SIG-M5 treated with dmso at 0.1 percent for 504 hours (cell line): ENCODE data around the gene NT5M.

Source experiments
- DNase-seq: peaks from one replicate; lab custom pipeline; 2025; ENCODE audit not compliant: unreplicated experiment; lab: John Stamatoyannopoulos, UW

NT5M gene

DNA sequence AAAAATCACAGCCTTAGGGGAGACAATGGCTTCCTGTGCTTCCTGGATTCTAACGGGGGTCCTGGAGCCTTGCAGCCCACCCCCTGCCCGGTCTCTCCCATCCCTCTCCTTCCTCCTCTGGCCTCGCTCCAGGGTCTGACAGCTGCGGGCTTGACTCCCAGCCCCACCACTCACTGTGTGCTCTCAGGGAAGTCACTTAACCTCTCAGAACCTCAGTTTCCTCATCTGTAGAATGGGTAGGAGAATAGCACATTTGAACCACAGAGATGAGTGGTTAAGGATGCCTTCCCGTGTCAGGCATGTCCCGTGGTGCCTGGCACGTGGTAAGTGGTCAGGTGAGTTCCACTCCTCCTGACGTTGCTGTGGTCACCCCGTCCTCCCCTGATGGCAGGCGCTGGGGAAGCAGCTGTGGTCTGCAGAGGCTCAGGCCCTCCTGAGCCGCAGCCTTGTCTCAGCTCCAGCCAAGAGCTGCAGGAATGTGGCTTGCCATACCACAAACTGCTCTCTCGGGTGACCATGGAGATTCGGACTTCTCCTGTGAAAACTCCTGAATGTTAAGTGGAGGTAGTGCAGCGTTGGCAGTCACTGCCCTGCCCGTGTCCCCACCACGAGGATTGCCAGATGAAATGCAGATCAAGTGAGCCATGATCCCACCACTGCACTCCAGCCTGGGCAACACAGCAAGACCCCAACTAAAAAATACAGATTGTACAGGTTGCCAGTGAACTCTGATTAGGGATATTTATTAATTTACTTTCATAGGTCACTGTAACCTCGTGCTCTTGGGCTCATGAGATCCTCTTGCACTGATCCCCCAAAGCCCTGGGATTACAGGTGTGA is 85.7 kb downstream of the NT5M start:
- no peak for DNase-seq

DNA sequence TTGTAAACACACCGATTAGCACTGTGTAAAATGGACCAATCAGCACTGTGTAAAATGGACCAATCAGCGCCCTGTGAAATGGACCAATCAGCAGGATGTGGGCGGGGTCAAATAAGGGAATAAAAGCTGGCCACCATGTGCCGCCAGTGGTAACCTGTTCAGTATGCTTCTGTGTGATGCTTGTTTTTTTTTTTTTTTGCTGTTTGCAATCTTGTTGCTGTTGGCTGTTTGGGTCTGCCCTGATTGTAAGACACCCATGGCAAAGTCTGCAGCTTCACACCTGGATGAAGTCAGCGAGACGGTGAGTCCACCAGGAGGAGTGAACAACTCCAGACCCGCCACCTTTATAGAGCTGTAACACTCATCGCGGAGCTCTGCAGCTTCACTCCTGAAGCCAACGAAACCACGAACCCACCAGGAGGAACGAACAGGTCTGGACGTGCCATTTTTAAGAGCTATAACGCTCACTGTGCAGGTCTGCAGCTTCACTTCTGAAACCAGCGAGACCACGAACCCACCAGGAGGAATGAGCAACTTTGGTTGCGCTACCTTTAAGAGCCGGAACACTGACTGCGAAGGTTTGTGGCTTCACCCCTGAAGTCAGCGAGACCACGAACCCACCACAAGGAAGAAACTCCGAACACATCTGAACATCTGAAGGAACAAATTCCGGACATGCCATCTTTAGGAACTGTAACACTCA is 88.6 kb downstream of the NT5M start:
- DNase-seq: no peak

DNA sequence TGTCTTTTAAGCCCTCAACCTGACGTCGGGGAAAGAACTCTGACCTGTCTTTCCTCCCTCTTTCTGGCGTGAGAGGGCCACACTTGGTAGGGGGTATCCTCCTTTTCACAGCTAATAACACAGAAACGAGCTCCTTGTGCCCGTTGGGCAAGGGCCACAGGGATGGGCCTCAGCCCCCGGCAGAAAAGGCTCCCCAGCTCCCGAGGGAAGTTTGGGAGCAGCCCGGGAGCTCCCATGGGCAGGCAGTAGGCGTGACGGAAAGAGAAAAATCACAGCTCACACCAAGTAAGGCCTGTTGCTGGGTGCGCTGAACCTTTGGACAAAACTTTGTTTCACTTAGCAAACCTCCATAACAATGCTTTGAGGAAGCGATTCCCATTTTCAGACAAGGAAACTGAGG is 90.8 kb downstream of the NT5M start:
- no peak for DNase-seq

DNA sequence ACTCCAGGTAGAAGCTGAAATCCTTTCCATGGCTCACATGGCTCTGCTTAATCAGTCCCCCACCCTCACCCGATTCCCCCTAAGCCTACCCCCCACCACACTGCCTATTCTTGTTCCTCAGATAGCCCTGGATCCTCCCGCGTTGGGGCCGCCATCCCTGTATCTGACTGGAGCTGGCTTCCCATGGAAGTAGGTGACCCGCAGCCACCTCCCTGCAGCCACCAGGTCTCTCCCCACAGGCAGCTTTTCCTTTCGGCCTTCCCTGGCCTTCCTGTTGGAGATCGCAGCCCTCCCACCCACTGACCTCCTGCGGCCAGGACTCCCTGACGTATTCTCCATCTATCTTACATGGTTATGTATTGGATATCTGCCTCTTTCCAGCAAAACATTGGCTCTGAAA is 91.3 kb downstream of the NT5M start:
- no peak for DNase-seq

DNA sequence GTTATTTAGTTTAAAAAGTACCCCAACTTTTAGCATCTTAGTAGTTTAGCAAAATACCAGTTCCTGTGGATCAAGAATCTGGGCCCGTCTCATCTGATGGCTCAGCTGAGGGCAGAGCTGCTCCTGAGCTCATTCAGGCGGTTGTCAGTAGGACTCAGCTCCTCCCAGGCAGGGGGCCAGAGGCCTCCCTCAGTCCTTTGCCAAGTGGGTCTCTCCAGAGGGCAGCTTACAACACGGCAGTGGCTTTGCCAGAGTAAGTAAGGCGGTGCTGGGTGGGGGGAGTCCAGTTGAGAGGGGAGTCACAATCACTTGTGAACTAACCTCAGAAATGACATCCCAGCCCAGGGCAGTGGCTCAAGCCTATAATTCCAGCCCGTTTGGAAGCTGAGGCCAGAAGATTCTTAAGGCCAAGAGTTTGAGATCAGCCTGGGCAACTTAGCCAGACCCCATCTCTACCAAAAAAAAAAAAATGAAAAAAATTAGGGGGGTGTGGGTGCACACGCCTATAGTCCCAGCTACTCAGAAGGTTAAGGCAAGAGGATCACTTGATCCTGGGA is 92.2 kb downstream of the NT5M start:
- DNase-seq: no peak

DNA sequence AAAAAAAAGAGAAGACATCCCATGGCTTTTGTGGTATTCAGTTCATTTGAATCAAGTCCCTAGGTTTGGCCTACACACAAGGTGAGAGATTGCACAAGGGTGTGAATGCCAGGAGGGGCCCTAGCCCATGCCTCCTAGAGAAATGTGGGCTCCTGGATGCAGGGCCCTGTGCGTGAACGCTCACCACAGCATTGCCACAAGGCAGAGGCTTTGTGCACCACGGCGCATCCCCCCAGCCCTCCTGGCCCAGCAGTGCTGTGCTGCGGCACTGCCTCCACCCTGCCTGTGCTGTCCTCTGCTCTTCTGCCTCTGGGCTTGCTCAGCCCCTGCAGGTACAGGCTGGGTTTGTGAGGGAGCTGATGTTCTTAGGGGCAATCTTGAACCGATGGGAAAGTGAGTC is 92.7 kb downstream of the NT5M start:
- DNase-seq: no peak
